Endodermal cell (in vitro differentiated cells): ENCODE results near the gene PPP1R14B. TPM values are rescaled to one million over a fixed set of nuclear protein-coding genes. Genes with fewer than 3 reads are reported as not detected.
A peak's percentile ranks its signal among the peaks of the same experiment; 100 is the strongest.

ENCODE experiments used
- DNase-seq: peaks from one replicate; pipeline ENCODE4 v3.0.0-alpha.2; 2017
- H3K27ac ChIP-seq: 2 replicates; pipeline ENCODE4 v1.5.1; 2013; ENCODE audit warnings: mild to moderate bottlenecking, low read depth, low read length, moderate library complexity
- H3K27me3 ChIP-seq: 2 replicates; pipeline ENCODE4 v1.6.1; 2013; ENCODE audit warnings: mild to moderate bottlenecking, low read length, moderate library complexity; ENCODE audit not compliant: insufficient read depth, control insufficient read depth, poor library complexity, severe bottlenecking
- H3K36me3 ChIP-seq: 2 replicates; pipeline ENCODE4 v1.7.0; 2013; ENCODE audit warnings: mild to moderate bottlenecking, low read length, moderate library complexity; ENCODE audit not compliant: control insufficient read depth, insufficient read depth
- H3K4me1 ChIP-seq: one replicate; pipeline ENCODE4 v1.7.0; 2013; ENCODE audit warnings: low read length; ENCODE audit not compliant: control insufficient read depth, insufficient read depth
- H3K4me3 ChIP-seq: 2 replicates; pipeline ENCODE4 v1.5.1; 2013; ENCODE audit warnings: mild to moderate bottlenecking, low read length, moderate library complexity
- H3K9ac ChIP-seq: 2 replicates; pipeline ENCODE4 v1.6.1; 2013; ENCODE audit warnings: mild to moderate bottlenecking, low read length, moderate library complexity; ENCODE audit not compliant: poor library complexity, severe bottlenecking; ENCODE audit errors: extremely low read depth
- H3K9me3 ChIP-seq: 2 replicates; pipeline ENCODE4 v1.6.1; 2013; ENCODE audit warnings: mild to moderate bottlenecking, low read length, moderate library complexity; ENCODE audit not compliant: control insufficient read depth
- H3K27ac Mint-ChIP-seq: 2 replicates; pipeline ENCODE4 v1.8.0; 2020; ENCODE audit warnings: mixed read lengths
- H3K27me3 Mint-ChIP-seq: 2 replicates; pipeline ENCODE4 v1.8.0; 2021; ENCODE audit warnings: mild to moderate bottlenecking, mixed read lengths; ENCODE audit not compliant: insufficient read depth
- H3K36me3 Mint-ChIP-seq: 2 replicates; pipeline ENCODE4 v1.8.0; 2020; ENCODE audit warnings: low read depth, mixed read lengths
- H3K4me1 Mint-ChIP-seq: 2 replicates; pipeline ENCODE4 v1.8.0; 2020; ENCODE audit warnings: mixed read lengths
- H3K4me3 Mint-ChIP-seq: 2 replicates; pipeline ENCODE4 v1.8.0; 2020; ENCODE audit warnings: mild to moderate bottlenecking, moderate library complexity, mixed read lengths
- H3K9me3 Mint-ChIP-seq: 2 replicates; pipeline ENCODE4 v1.8.0; 2020; ENCODE audit warnings: mild to moderate bottlenecking, mixed read lengths
- CTCF ChIP-seq: fragments of 200-600 bp; sonication (generic); conservative IDR thresholded peaks from 2 replicates; pipeline ENCODE4 v1.5.0; 2021; ENCODE audit warnings: antibody characterized with exemption, mild to moderate bottlenecking
- WGBS, 2 experiments: methylation state at CpG; one replicate each; pipeline versions ENCODE4 v1.1.5 to v1.1.7; 2013; ENCODE audit warnings: missing lambda C conversion rate in 2 of 2, mixed read lengths in 1 of 2; ENCODE audit not compliant: insufficient coverage in 1 of 2, insufficient read length in 1 of 2; 5-methylcytosine and 5-hydroxymethylcytosine counted together
- total RNA-seq, 2 donors: library from RNA; stranded (reverse); fragmentation: NEBNext Ultra II Directional in 1 of 2; extraction: Animal tissue kit (Norgen Biotek cat#: 25700) in 1 of 2; gene quantifications; 2 replicates in 1 of 2; 3 replicates in 1 of 2; pipeline ENCODE4 v1.2.1, GENCODE V29; 2021

PPP1R14B gene
- total RNA-seq, 2 donors from 2014 or later: 228 to 265 TPM

GRCh38 chr11:64208086-64208795 lies 38.5 kb downstream of the PPP1R14B start:
- H3K4me3 Mint-ChIP-seq: no peak overlapping the region
- peak overlapping the region; percentile 26 for H3K27ac Mint-ChIP-seq
- Histone ChIP-seq H3K36me3 (peaks cover 43% of the 10 kb centered on the region), H3K9me3 (no peaks in the 10 kb centered on the region), H3K4me3 (no peak overlapping the region), H3K27me3 (no peaks in the 10 kb centered on the region), H3K27ac (peak overlapping the region; percentile 44), H3K9ac (no peak overlapping the region), H3K4me1 (peaks cover 3% of the 10 kb centered on the region)
- peaks cover 36% of the 10 kb centered on the region for H3K36me3 Mint-ChIP-seq
- no peaks in the 10 kb centered on the region for H3K4me1 Mint-ChIP-seq
- H3K27me3 Mint-ChIP-seq: no peaks in the 10 kb centered on the region
- DNase-seq: no peak
- no peaks in the 10 kb centered on the region for H3K9me3 Mint-ChIP-seq
- 92 to 95% methylated on average over 6 to 23 of the region's 23 CpGs for WGBS, 2 experiments
- no peak for TF ChIP-seq CTCF

GRCh38 chr11:64207256-64208085 lies 39.3 kb downstream of the PPP1R14B start:
- TF ChIP-seq CTCF: no peak
- no peak overlapping the region for H3K9ac ChIP-seq
- H3K27me3 ChIP-seq: no peaks in the 10 kb centered on the region
- peaks cover 51% of the 10 kb centered on the region for H3K36me3 ChIP-seq
- H3K27ac Mint-ChIP-seq: peak overlapping the region; percentile 30
- no peak overlapping the region for H3K4me3 ChIP-seq
- peaks cover 41% of the 10 kb centered on the region for H3K36me3 Mint-ChIP-seq
- H3K4me1 Mint-ChIP-seq: no peaks in the 10 kb centered on the region
- 87 to 92% methylated on average over 16 to 30 of the region's 30 CpGs for WGBS, 2 experiments
- H3K27me3 Mint-ChIP-seq: no peaks in the 10 kb centered on the region
- peak overlapping the region; percentile 44 for H3K27ac ChIP-seq
- DNase-seq: no peak
- peaks cover 3% of the 10 kb centered on the region for H3K4me1 ChIP-seq
- H3K4me3 Mint-ChIP-seq: no peak overlapping the region
- H3K9me3 Mint-ChIP-seq: no peaks in the 10 kb centered on the region
- H3K9me3 ChIP-seq: no peaks in the 10 kb centered on the region

- no peak within 1 kb of the TSS for H3K27ac ChIP-seq
- peaks cover 53% of the 10 kb centered on the region for H3K36me3 ChIP-seq
- H3K27me3 ChIP-seq: no peaks in the 10 kb centered on the region
- no peak within 1 kb of the TSS for H3K4me3 Mint-ChIP-seq
- no peaks in the 10 kb centered on the region for H3K4me1 Mint-ChIP-seq
- whole genome bisulfite sequencing, 2 experiments: 93 to 95% methylated on average over 16 to 27 of the region's 27 CpGs
- no peaks in the 10 kb centered on the region for H3K9me3 ChIP-seq
- peak within 1 kb of the TSS; percentile 30 for H3K27ac Mint-ChIP-seq
- peaks cover 43% of the 10 kb centered on the region for H3K36me3 Mint-ChIP-seq
- no peak within 1 kb of the TSS for H3K4me3 ChIP-seq
- no peaks in the 10 kb centered on the region for H3K9me3 Mint-ChIP-seq
- H3K27me3 Mint-ChIP-seq: no peaks in the 10 kb centered on the region
- no peak for TF ChIP-seq CTCF
- DNase-seq: no peak
- H3K4me1 ChIP-seq: peaks cover 3% of the 10 kb centered on the region
- H3K9ac ChIP-seq: no peak within 1 kb of the TSS
Observed at GRCh38 chr11:64206457-64207255, 40.1 kb downstream of the PPP1R14B start, which contains the start of gene FERMT3. Gene FERMT3, plus strand, starts transcription at chr11:64206721. Its CDS starts 644 bp downstream, at chr11:64207365.
